Common myeloid progenitor, CD34-positive (primary cell): Measurements from ENCODE around the gene RPS28. TPM values are rescaled to one million over a fixed set of nuclear protein-coding genes. Genes with fewer than 3 reads are reported as not detected.
"Not testable (repeated sequence)": the region's sequence is repeated elsewhere in the genome, so short reads cannot be mapped to it uniquely, and the experiment has no call there.

Experiments used
- CTCF ChIA-PET: fragments of 350-600 bp; sonication (Branson Sonifier 250); formaldehyde crosslinking; loops from one replicate; lab custom pipeline; 2021; ENCODE audit warnings: antibody characterized with exemption; lab: Charles Lee
- POLR2A ChIA-PET: fragments of 350-600 bp; sonication (Branson Sonifier 250); formaldehyde crosslinking; loops from one replicate; lab custom pipeline; 2021; ENCODE audit warnings: antibody characterized with exemption; lab: Charles Lee
- DNase-seq, 3 donors: peaks; one replicate each; pipeline versions ENCODE4 v3.0.0 to v3.0.0-alpha.2; 2013
- H3K27ac ChIP-seq, 2 experiments: 1 replicate in 1 of 2; 2 replicates in 1 of 2; pipeline ENCODE4 v1.7.0; 2013; ENCODE audit warnings: inconsistent platforms in 2 of 2, low read length in 2 of 2, mild to moderate bottlenecking in 2 of 2, low read depth in 1 of 2, moderate library complexity in 1 of 2; ENCODE audit not compliant: severe bottlenecking in 2 of 2, insufficient read depth in 1 of 2, poor library complexity in 1 of 2
- H3K27me3 ChIP-seq, 5 experiments: replicated peaks in 2 of 5; 1 replicate in 3 of 5; 2 replicates in 2 of 5; pipeline versions ENCODE4 v1.6.1 to v1.7.0; 2013; ENCODE audit warnings: low read length in 4 of 5, mild to moderate bottlenecking in 2 of 5, moderate library complexity in 2 of 5, inconsistent platforms in 1 of 5; ENCODE audit not compliant: insufficient read depth in 5 of 5, control insufficient read depth in 4 of 5
- H3K36me3 ChIP-seq, 4 experiments: 1 replicate in 2 of 4; 2 replicates in 2 of 4; pipeline versions ENCODE4 v1.6.1 to v1.7.0; 2013; ENCODE audit warnings: low read length in 3 of 4, control low read depth in 1 of 4, mild to moderate bottlenecking in 1 of 4; ENCODE audit not compliant: control insufficient read depth in 4 of 4, insufficient read depth in 4 of 4
- H3K4me1 ChIP-seq, 4 experiments: 1 replicate in 3 of 4; 2 replicates in 1 of 4; pipeline versions ENCODE4 v1.6.1 to v1.7.1; 2013; ENCODE audit warnings: low read length in 3 of 4, mild to moderate bottlenecking in 3 of 4, control low read depth in 1 of 4, inconsistent platforms in 1 of 4, moderate library complexity in 1 of 4; ENCODE audit not compliant: control insufficient read depth in 4 of 4, insufficient read depth in 4 of 4; ENCODE audit errors: control extremely low read depth in 1 of 4
- H3K4me3 ChIP-seq, 7 experiments: 1 replicate in 4 of 7; 2 replicates in 3 of 7; pipeline versions ENCODE4 v1.5.1 to v1.7.0; 2013; ENCODE audit warnings: mild to moderate bottlenecking in 7 of 7, low read length in 6 of 7, moderate library complexity in 6 of 7, inconsistent platforms in 2 of 7, low read depth in 2 of 7, control low read depth in 1 of 7; ENCODE audit not compliant: insufficient read depth in 4 of 7, control insufficient read depth in 1 of 7; ENCODE audit errors: extremely low read depth in 1 of 7
- H3K9me3 ChIP-seq, 5 experiments: 1 replicate in 4 of 5; 2 replicates in 1 of 5; pipeline versions ENCODE4 v1.6.1 to v1.7.1; 2013; ENCODE audit warnings: low read length in 4 of 5, mild to moderate bottlenecking in 2 of 5, inconsistent platforms in 1 of 5, low read depth in 1 of 5, moderate library complexity in 1 of 5; ENCODE audit not compliant: control insufficient read depth in 4 of 5, insufficient read depth in 2 of 5; ENCODE audit errors: control extremely low read depth in 1 of 5
- WGBS: methylation state at CpG from one replicate; pipeline ENCODE4 v1.1.5; 2013; ENCODE audit not compliant: insufficient coverage; 5-methylcytosine and 5-hydroxymethylcytosine counted together
- polyA plus RNA-seq: library from polyadenylated mRNA; unstranded; fragments of 120-200 nt; gene quantifications from one replicate; pipeline ENCODE4 v1.2.1, GENCODE V29; 2013

The RPS28 gene
- polyA plus RNA-seq, result 1,628 TPM

- CTCF ChIA-PET, result interaction anchor here (1.4 to 1.6 kb wide), 2 partner anchors 8 to 12 kb away, joined by 3 to 4 read pairs; no protein-coding TSS in a partner anchor
- no peaks in the 10 kb centered on the region for H3K9me3 ChIP-seq
- peak; percentile 95 to 99 (median 97) for DNase-seq
- H3K27ac ChIP-seq, result peak within 1 kb of the TSS; percentile 94 to 97
- WGBS, result under 1% methylated on average over 46 of the region's 72 CpGs
- H3K27me3 ChIP-seq, result no peaks in the 10 kb centered on the region
- H3K4me3 ChIP-seq, result peak within 1 kb of the TSS; percentile 87 to 100 (median 93)
- peaks cover 5 to 44% (median 37%) of the 10 kb centered on the region in 4 experiments for H3K4me1 ChIP-seq
- POLR2A ChIA-PET, result interaction anchor here (1.6 kb wide), 1 partner anchor 12 kb away, joined by 4 read pairs; no protein-coding TSS in a partner anchor
- H3K36me3 ChIP-seq, result peaks cover 0 to 19% (median 9%) of the 10 kb centered on the region in 4 experiments
These were observed at the start of gene RPS28, which contains the start of gene NDUFA7 for GRCh38 chr19:8321067-8321985. TSS of gene RPS28 (plus strand) at chr19:8321496. CDS start at chr19:8321531, 35 bp downstream. TSS of gene NDUFA7 (minus strand) at chr19:8321375. CDS start at chr19:8321358, 17 bp downstream.

- no CpG with 5 or more reads among the region's 9 CpGs for WGBS
- CTCF ChIA-PET, H3K27ac ChIP-seq, POLR2A ChIA-PET, H3K4me3 ChIP-seq, DNase-seq, H3K36me3 ChIP-seq, H3K27me3 ChIP-seq, H3K9me3 ChIP-seq, H3K4me1 ChIP-seq: not testable (repeated sequence)
These were observed 44.8 kb upstream of the RPS28 start for GRCh38 chr19:8276508-8276907.

- DNase-seq, H3K4me1 ChIP-seq, H3K27ac ChIP-seq, H3K36me3 ChIP-seq, POLR2A ChIA-PET, CTCF ChIA-PET, H3K4me3 ChIP-seq, H3K9me3 ChIP-seq, H3K27me3 ChIP-seq: not testable (repeated sequence)
- WGBS, result no CpG with 5 or more reads among the region's 9 CpGs
These were observed 30.0 kb upstream of the RPS28 start for GRCh38 chr19:8291337-8291736.

- WGBS, result 94% methylated on average over 9 of the region's 11 CpGs
- POLR2A ChIA-PET, result no interaction called here
- Histone ChIP-seq H3K4me3 (no peak overlapping the region), H3K9me3 (no peaks in the 10 kb centered on the region), H3K27me3 (peaks cover 0 to 4% (median 0%) of the 10 kb centered on the region in 5 experiments), H3K4me1 (peaks cover 0 to 3% (median 2%) of the 10 kb centered on the region in 4 experiments), H3K36me3 (peaks cover 0 to 9% (median under 1%) of the 10 kb centered on the region in 4 experiments), H3K27ac (no peak overlapping the region)
- no peak for DNase-seq
- CTCF ChIA-PET, result interaction anchor here (0.5 to 1.0 kb wide), 3 partner anchors 33 to 1523 kb away, joined by 3 read pairs; no protein-coding TSS in a partner anchor
These were observed 19.0 kb upstream of the RPS28 start for GRCh38 chr19:8302357-8302691.

GRCh38 chr19:8302734-8303133 is 18.6 kb upstream of the RPS28 start:
- 97% methylated on average over 6 of the region's 7 CpGs for WGBS
- H3K36me3 ChIP-seq, result peaks cover 0 to 9% (median under 1%) of the 10 kb centered on the region in 4 experiments
- CTCF ChIA-PET, result interaction anchor here (0.5 to 1.0 kb wide), 3 partner anchors 33 to 1522 kb away, joined by 3 read pairs; no protein-coding TSS in a partner anchor
- H3K9me3 ChIP-seq, result no peaks in the 10 kb centered on the region
- POLR2A ChIA-PET, result no interaction called here
- no peak for DNase-seq
- H3K4me1 ChIP-seq, result peaks cover 0 to 7% (median 6%) of the 10 kb centered on the region in 4 experiments
- H3K27ac ChIP-seq, result no peak overlapping the region
- H3K27me3 ChIP-seq, result peaks cover 0 to 8% (median 0%) of the 10 kb centered on the region in 5 experiments
- H3K4me3 ChIP-seq, result no peak overlapping the region

- H3K9me3 ChIP-seq, result no peaks in the 10 kb centered on the region
- H3K4me1 ChIP-seq, result peaks cover 5 to 19% (median 18%) of the 10 kb centered on the region in 4 experiments
- H3K27me3 ChIP-seq, result peaks cover 0 to 9% (median 0%) of the 10 kb centered on the region in 5 experiments
- H3K4me3 ChIP-seq, result no peak overlapping the region
- ChIA-PET CTCF (interaction anchor here (2.0 kb wide), 1 partner anchor 19 kb away, joined by 5 read pairs; no protein-coding TSS in a partner anchor), POLR2A (no interaction called here)
- H3K36me3 ChIP-seq, result peaks cover 0 to 17% (median 6%) of the 10 kb centered on the region in 4 experiments
- H3K27ac ChIP-seq, result no peak overlapping the region
- 93% methylated on average over 32 of the region's 33 CpGs for WGBS
- DNase-seq, result no peak
These were observed 16.3 kb upstream of the RPS28 start for GRCh38 chr19:8304841-8305621.
